Astrocyte of the hippocampus (primary cell): Measurements from ENCODE around the gene TOB2.

Experiments
- DNase-seq: peaks from one replicate; pipeline ENCODE4 v3.0.0; 2011; ENCODE audit warnings: low read depth, low spot score

TOB2 gene

DNA sequence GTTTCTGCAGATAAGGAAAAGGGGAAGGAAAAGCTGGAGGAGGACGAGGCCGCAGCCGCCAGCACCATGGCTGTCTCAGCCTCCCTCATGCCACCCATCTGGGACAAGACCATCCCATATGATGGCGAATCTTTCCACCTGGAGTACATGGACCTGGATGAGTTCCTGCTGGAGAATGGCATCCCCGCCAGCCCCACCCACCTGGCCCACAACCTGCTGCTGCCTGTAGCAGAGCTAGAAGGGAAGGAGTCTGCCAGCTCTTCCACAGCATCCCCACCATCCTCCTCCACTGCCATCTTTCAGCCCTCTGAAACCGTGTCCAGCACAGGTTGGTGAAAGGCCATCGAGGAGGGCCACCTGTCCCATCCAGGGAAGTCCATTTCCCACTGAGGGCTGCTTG lies 59.3 kb downstream of the TOB2 start:
- DNase-seq: no peak

DNA sequence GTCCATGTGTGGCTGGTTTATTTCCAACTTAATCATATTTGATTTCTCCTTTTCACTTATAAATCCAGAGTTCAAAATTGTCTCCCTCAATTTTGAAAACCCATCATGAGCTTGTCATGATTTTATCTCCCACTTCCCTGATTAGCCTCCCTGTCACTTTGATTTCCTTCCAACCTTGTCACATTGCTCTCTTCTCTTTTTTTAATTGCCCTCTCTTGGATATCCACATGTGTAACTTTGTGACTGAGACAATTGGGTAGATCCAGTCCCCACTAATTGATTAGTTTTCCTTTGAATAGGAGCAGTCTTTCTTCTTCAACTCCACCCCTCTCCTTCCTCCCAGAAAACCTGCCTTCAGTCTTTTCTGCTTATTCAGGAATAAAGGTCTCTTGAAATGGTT lies 62.5 kb downstream of the TOB2 start:
- DNase-seq: no peak
